Gastrocnemius medialis (tissue), 4 donors: Measurements from ENCODE around the gene MCM5. TPM values are rescaled to one million over a fixed set of nuclear protein-coding genes. Genes with fewer than 3 reads are reported as not detected.

Source experiments
- ATAC-seq, 2 donors: fragments of 150-250 bp; one replicate each; pipeline ENCODE4 v1.9.1; 2016
- DNase-seq, 2 donors: peaks; one replicate each; pipeline ENCODE4 v3.0.0-alpha.2; 2019
- H3K27ac ChIP-seq, 4 donors: fragments of 200-600 bp; sonication (generic); 1 replicate in 1 of 4; 2 replicates in 3 of 4; pipeline ENCODE4 v1.5.1; 2016 to 2018; ENCODE audit warnings: mild to moderate bottlenecking in 2 of 4, moderate library complexity in 1 of 4
- H3K27me3 ChIP-seq, 3 donors: fragments of 200-600 bp; sonication (generic) in 2 of 3; 1 replicate in 1 of 3; 2 replicates in 2 of 3; pipeline versions ENCODE4 v1.5.1 to v1.6.0; 2016 to 2019; ENCODE audit warnings: mild to moderate bottlenecking in 1 of 3, moderate library complexity in 1 of 3
- H3K36me3 ChIP-seq, 2 donors: fragments of 200-600 bp; sonication (generic) in 1 of 2; one replicate each; pipeline ENCODE4 v1.5.1; 2017 to 2018
- H3K4me1 ChIP-seq, 2 donors: fragments of 200-600 bp; sonication (generic) in 1 of 2; one replicate each; pipeline ENCODE4 v1.5.1; 2016 to 2017; ENCODE audit warnings: mild to moderate bottlenecking in 2 of 2
- H3K4me3 ChIP-seq, 4 donors: fragments of 200-600 bp; sonication (generic) in 3 of 4; 1 replicate in 1 of 4; 2 replicates in 3 of 4; pipeline ENCODE4 v1.5.1; 2016 to 2019; ENCODE audit warnings: mild to moderate bottlenecking in 2 of 4
- H3K9me3 ChIP-seq, 3 donors: fragments of 200-600 bp; sonication (generic) in 2 of 3; 1 replicate in 1 of 3; 2 replicates in 2 of 3; pipeline ENCODE4 v1.5.1; 2016 to 2019
- POLR2A ChIP-seq, 2 donors: fragments of 450-650 bp; IDR thresholded peaks; one replicate each; pipeline ENCODE4 v1.6.1; 2017; ENCODE audit warnings: antibody characterized with exemption in 2 of 2, mild to moderate bottlenecking in 2 of 2, moderate library complexity in 2 of 2
- in situ Hi-C, 4 donors: fragments of 200-750 bp; cut with MboI; loops; one replicate each; pipeline versions ENCODE4 v1.15.0 to v1.8.0; 2017; ENCODE audit warnings: low sequenced_read_pairs in 4 of 4
- intact Hi-C: fragments of 100-400 bp; cut with DNase I; formaldehyde crosslinking; loops from one replicate; pipeline ENCODE4 v1.15.1; 2023; ENCODE audit warnings: low total_unique reads
- total RNA-seq, 4 donors: library from RNA; depleted of rRNA; stranded (reverse); fragments of >200 nt; gene quantifications; one replicate each; pipeline versions ENCODE4 v1.1.0 to v1.2.3, GENCODE V29; 2016
- TF ChIP-seq, protein P1 (sequence below), 5 experiments: fragments of 450-650 bp in 3 of 5; fragments of 200-600 bp in 2 of 5; sonication (generic) in 2 of 5; IDR thresholded peaks in 4 of 5; conservative IDR thresholded peaks in 1 of 5; 1 replicate in 4 of 5; 2 replicates in 1 of 5; pipeline ENCODE4 v1.5.1; 2016 to 2019; ENCODE audit warnings: antibody characterized with exemption in 5 of 5, mild to moderate bottlenecking in 3 of 5, moderate library complexity in 3 of 5

Gene MCM5
- total RNA-seq, 4 donors from 2014 or later: 7.1 to 19.3 (median 14.9) TPM

DNA sequence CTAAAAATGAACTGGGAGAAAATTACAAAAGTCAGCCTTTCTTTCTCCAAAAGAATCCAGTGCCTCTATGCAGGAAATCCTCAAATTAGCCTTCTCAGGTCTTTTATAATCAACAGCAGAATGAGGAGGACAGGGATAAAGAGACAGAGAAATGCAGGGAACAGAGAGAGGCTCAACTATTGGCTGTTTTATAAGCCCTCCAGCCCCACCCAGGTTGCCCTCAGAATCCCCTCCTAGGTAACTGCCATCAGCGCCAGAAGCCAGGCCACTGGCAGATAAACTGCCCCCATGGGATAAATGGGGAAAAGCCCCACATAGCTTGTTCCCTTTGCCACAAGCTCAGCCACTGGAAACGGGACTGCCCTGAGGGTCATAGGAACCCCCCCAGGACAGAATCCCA is 29.9 kb upstream of the MCM5 start:
- no peak for DNase-seq
- in situ Hi-C loops: no loop called here
- no peaks in the 10 kb centered on the region for H3K9me3 ChIP-seq
- intact Hi-C loops: no loop called here
- no peaks in the 10 kb centered on the region for H3K36me3 ChIP-seq
- no peak for TF ChIP-seq POLR2A (IDR thresholded peaks at IDR 0.05)
- TF ChIP-seq, protein P1, sequence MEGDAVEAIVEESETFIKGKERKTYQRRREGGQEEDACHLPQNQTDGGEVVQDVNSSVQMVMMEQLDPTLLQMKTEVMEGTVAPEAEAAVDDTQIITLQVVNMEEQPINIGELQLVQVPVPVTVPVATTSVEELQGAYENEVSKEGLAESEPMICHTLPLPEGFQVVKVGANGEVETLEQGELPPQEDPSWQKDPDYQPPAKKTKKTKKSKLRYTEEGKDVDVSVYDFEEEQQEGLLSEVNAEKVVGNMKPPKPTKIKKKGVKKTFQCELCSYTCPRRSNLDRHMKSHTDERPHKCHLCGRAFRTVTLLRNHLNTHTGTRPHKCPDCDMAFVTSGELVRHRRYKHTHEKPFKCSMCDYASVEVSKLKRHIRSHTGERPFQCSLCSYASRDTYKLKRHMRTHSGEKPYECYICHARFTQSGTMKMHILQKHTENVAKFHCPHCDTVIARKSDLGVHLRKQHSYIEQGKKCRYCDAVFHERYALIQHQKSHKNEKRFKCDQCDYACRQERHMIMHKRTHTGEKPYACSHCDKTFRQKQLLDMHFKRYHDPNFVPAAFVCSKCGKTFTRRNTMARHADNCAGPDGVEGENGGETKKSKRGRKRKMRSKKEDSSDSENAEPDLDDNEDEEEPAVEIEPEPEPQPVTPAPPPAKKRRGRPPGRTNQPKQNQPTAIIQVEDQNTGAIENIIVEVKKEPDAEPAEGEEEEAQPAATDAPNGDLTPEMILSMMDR (IDR thresholded peaks at IDR 0.05 in 4 of 5, conservative IDR thresholded peaks at IDR 0.05 in 1 of 5): no peak
- H3K27ac ChIP-seq: peak overlapping the region; percentile 90 to 99 (median 95)
- H3K4me1 ChIP-seq: peaks cover 3 to 21% of the 10 kb centered on the region in 2 donors
- H3K4me3 ChIP-seq: no peak overlapping the region
- H3K27me3 ChIP-seq: no peaks in the 10 kb centered on the region
- no peak for ATAC-seq

DNA sequence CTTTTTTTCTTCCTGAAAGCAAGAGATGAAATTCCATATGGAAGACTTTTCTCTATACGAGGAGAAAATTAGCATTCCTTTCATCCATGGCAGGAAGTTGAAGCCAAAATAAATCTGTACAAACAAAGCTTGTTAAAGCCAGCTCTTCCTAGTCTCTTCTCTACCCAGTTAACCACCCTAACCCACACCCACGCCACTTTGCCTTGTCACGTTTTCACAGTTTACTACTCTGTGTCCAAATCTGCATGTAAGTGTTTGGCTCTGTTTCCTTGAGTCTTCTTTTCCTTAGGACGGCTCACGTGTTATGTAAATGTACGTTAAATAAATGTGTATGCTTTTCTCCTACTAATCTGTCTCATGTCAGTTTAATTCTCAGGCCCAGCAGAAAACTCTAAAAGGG is 26.2 kb upstream of the MCM5 start:
- no peak for TF ChIP-seq POLR2A (IDR thresholded peaks at IDR 0.05)
- TF ChIP-seq, protein P1 (IDR thresholded peaks at IDR 0.05 in 4 of 5, conservative IDR thresholded peaks at IDR 0.05 in 1 of 5): no peak
- ATAC-seq (no peak), DNase-seq (no peak)
- intact Hi-C loops: no loop called here
- H3K4me1 ChIP-seq: peaks cover 18 to 38% of the 10 kb centered on the region in 2 donors
- in situ Hi-C loops: no loop called here
- H3K9me3 ChIP-seq: no peaks in the 10 kb centered on the region
- H3K27ac ChIP-seq: peak overlapping the region in 3 of 4 donors; percentile 15 to 98 (median 22)
- H3K36me3 ChIP-seq: no peaks in the 10 kb centered on the region
- H3K4me3 ChIP-seq: no peak overlapping the region
- no peaks in the 10 kb centered on the region for H3K27me3 ChIP-seq

DNA sequence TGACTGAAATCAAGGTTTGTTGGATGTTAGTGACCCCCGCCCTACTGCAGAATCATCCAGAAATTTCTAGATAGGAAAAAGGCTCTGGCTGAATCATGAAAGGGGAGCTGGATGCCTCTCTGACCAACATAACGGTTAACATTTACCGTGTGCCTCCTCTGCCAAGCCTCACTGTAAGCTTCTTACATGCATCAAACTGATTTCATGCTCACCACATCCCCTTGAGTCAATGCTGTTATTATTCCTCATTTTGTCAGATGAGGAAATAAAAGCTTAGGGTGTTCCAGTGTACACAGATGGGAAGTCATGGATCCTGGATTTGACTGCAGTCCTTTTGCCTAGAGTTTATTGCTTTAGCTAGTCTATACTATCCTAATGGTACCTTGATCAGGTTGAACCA is 24.9 kb upstream of the MCM5 start:
- TF ChIP-seq, protein P1 (IDR thresholded peaks at IDR 0.05 in 4 of 5, conservative IDR thresholded peaks at IDR 0.05 in 1 of 5): no peak
- no peak for TF ChIP-seq POLR2A (IDR thresholded peaks at IDR 0.05)
- no peak for DNase-seq
- intact Hi-C loops: no loop called here
- Histone ChIP-seq H3K27me3 (no peaks in the 10 kb centered on the region), H3K9me3 (no peaks in the 10 kb centered on the region), H3K4me3 (no peak overlapping the region), H3K27ac (peak overlapping the region in 3 of 4 donors; percentile 19 to 93 (median 91)), H3K4me1 (peaks cover 18 to 33% of the 10 kb centered on the region in 2 donors), H3K36me3 (no peaks in the 10 kb centered on the region)
- ATAC-seq: no peak
- in situ Hi-C loops: no loop called here

DNA sequence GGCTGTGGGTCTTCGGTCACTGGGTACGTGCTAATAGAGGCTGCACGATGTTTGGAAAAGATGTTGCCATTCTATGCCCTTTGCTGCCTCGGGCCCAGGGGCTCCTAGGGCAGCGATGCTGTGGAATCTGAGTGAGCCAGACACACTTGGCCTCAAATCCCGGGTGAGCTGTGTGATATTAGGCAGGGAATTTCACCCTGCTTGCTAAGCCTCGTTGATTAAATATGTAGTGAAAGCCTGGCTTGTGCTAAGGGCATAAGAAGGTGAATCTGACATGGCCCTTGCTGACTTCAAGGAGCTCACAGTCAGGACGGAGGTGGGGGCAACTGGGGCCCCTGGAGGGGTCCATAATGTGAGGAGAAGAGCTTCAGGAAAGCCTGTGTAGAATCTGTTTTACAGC is 24.4 kb upstream of the MCM5 start:
- H3K36me3 ChIP-seq: no peaks in the 10 kb centered on the region
- H3K4me1 ChIP-seq: peaks cover 23 to 35% of the 10 kb centered on the region in 2 donors
- TF ChIP-seq, protein P1 (IDR thresholded peaks at IDR 0.05 in 4 of 5, conservative IDR thresholded peaks at IDR 0.05 in 1 of 5): no peak
- no peak for TF ChIP-seq POLR2A (IDR thresholded peaks at IDR 0.05)
- no peak overlapping the region for H3K4me3 ChIP-seq
- no peaks in the 10 kb centered on the region for H3K9me3 ChIP-seq
- in situ Hi-C loops (no loop called here), intact Hi-C loops (no loop called here)
- ATAC-seq (no peak), DNase-seq (no peak)
- peak overlapping the region; percentile 19 to 93 (median 90) for H3K27ac ChIP-seq
- no peaks in the 10 kb centered on the region for H3K27me3 ChIP-seq
